Germinal center (tissue), 1 donor: Measurements from ENCODE around the gene ZNF865.

Experiments
- DNase-seq: peaks from one replicate; pipeline ENCODE4 v3.0.0; 2012; ENCODE audit warnings: mixed read lengths, low spot score

Gene ZNF865

DNA sequence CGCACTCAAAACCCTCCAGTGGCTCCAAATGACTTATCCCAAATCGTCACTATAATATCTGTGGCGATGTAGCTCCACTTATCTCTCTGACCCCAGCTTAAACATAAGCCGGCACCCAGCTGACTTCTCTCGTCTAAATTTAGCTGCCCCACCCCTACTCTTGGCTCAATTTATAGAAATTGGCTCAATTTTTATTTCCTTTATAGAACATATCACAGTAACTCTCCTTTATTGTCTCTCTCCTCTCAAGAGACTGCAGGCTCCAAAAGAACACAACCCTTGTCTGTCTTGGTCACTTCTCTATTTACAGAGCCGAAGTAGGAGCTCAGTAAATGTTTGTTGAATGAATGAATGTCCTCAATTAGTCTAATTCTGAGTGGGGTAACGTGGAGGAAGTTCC lies 18.1 kb downstream of the ZNF865 start:
- DNase-seq = no peak

DNA sequence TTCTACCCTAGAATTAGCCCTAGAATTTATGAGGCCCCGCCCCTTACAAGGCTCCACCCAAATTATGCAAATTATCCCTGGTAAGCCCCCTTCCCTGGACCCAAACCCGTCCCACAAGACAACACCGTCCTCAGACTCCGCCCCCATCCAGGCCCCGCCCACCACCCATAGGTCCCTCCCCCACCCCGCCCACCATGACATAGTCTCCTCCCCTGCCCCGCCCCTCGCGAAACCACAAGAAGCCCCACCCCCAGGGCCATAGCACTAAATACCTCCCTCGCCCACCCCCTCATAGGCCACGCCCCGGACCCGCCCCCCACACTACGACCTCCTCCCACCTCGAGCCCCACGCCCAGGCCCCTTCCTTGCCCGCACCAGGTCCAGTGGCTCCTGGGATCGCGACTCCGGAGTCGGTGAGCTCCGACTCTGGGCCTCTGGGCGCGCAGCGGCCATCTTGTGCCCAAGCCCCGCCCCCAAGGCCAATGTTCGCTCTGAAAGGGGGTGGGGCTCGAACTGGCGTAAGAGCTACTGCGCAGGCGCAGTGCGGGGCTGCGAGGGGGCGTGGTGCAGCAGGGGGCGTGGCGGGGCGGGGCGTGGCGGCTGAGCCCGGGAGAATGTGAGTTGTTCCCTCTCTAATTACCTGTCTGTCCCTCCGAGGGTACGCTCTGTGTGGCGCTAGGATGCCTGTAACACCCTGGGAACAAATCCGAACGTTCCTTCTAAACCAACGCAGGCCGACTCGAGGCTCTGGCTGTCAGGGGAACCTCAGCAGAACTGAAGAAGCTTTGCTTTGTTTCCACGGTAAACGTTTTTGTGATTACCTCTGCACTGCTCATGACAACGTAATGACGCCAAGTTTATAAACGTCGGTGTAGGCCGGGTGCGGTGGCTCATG lies 18.9 kb downstream of the ZNF865 start, which contains the start of gene ZNF784:
Gene ZNF784 (minus strand): TSS at position 458 of the 895 bp plus-strand sequence. CDS start 5 bp downstream, at position 453.
- peak; percentile 95 for DNase-seq

DNA sequence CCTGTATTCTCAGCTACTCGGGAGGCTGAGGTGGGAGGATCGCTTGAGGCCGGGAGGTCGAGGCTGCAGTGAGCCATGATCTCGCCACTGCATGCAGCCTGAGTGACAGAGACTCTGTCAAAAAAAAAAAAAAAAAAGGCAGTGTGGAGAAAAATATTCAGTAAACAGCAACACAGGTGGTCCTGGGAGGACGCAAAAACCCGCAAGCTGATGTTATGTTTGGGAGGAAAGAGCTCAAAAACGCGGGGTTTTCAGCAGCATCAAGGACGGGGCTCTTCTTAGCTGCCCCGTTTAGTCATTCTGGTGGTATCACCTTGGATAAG lies 19.5 kb downstream of the ZNF865 start:
- DNase-seq = no peak

DNA sequence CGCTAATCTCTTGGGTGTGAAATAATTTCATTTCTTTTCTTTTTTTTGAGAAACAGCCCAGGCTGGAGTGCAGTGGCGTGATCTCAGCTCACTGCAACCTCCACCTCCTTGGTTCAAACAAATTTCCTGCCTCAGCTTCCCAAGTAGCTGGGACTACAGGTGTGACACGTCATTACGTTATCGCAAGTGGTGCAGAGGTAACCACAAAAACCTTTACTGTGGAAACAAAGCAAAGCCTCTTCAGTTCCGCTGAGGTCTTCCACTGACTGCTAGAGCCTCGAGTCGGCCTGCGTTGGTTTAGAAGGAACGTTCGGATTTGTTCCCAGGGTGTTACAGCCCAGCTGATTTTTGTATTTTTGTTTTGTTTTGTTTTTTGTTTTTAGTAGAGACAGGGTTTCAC lies 20.9 kb downstream of the ZNF865 start:
- no peak for DNase-seq

DNA sequence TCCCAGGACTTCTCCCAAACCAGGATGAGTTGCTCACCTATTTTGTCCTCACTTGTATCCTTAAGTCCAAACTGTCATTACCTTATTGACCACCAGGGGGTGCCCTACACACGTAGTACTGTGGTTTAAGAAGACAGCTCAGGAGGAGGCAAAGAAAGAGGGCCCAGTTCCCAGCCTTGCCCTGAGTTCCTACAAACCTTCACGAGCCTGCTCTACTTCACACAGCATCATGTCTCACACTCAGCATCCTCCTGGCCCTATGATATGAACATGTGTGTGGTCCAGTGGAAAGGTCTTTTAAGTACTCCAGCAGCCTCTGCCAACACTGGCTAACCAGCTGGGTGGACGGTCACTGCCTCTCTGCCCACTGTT lies 27.0 kb downstream of the ZNF865 start:
- DNase-seq = peak; percentile 60

DNA sequence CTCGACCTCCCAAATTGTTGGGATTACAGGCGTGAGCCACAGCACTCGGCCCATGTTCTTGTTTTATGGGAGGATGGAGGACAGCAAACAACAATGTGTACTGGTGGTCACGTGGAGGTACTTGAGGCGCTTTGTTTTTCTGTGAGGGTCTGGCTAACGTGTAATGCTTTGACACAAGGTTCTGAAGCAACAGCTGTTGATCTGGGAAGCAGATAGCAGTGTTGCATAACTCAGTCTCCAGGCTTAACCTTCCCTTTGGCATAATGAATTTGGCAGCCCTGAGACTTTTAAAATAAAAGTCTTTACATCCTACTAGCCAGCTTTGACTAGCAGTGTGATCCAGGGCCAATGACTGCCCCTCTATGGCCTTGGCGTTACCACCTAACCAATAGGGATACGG lies 28.4 kb downstream of the ZNF865 start:
- no peak for DNase-seq

DNA sequence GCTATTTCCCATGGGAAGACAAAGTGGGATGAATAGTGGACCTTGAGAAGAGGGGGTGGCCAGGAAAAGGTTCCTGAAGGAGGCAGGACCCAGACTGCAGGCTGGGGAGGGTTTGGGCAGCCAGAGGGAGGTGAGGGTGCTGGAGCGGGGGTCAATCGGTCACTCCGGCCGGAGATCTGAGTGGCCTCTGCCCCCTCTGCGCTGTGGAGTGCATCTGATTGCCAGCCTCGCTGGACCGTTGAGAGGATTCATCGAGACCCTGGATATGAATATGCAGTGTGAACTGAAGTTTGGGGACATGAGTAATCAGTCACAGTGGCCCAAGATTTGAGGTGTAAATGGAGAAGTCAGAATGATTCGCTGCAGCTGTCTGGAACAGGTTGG lies 29.9 kb downstream of the ZNF865 start:
- no peak for DNase-seq

DNA sequence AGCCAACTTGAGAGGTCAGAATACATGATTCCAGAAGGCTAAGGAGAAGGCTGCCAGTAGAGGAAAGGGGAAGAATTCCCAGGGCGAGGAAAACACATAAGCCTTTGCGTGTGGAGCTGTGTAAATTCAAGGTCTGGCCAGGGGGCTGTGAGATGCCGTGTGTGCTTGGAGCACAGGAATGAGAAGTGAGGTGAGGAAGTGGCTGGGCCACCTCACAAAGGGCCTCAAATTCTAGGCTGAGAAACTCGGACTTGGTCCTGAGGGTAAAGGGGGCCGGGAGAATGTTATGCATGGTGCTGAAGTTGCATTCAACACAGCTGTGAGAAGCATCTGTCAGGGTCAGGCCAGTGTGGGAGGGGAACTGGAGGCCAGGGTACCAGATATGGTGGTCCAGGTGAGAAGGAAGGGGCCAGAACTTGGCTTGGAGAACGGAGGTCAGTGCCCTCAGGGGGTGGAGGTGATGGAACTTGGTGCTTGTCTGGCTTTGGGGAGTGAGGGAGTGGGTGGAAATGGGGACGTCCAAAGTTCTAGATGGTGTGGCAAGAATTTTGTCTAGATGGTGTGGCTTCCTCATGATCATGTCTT lies 30.5 kb downstream of the ZNF865 start:
- DNase-seq = no peak

DNA sequence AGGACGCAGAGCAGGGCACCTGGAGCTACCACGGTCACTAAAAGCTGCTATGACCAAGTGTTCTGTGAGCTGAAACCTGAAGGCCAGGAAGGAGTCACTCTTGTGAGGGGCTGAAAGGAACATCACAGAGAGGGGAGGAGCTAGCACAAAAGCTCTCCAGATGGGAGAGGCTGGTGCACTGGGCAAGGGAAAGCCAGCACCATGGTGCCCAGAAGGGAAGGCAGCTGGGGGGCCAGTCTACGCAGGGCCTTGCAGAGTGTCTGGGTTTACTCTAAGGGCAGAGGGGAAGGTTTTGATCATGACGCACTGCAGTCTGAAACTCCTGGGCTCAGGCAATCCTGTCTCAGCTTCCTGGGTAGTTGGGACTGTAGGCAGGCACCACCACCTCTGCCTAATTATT lies 31.3 kb downstream of the ZNF865 start:
- no peak for DNase-seq

DNA sequence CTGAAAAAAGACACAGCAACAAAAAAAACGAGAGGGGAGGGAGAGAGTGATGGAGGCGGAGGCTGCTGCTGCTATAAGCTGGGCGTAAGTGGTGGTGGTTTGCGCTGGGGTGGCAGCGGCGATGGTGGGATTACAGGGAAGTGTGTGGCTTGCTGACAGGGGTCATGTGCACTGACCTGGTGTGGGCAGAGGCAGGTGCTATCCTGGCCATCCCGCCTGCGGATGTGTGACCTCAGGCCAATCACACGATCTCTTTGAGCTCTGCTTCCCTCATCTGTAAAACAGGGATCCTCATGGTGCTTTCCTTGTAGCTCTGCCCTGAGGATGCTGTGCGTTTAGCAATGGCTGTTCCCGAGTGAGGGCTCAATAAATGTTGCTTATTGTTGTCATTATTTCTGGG lies 32.1 kb downstream of the ZNF865 start:
- no peak for DNase-seq

DNA sequence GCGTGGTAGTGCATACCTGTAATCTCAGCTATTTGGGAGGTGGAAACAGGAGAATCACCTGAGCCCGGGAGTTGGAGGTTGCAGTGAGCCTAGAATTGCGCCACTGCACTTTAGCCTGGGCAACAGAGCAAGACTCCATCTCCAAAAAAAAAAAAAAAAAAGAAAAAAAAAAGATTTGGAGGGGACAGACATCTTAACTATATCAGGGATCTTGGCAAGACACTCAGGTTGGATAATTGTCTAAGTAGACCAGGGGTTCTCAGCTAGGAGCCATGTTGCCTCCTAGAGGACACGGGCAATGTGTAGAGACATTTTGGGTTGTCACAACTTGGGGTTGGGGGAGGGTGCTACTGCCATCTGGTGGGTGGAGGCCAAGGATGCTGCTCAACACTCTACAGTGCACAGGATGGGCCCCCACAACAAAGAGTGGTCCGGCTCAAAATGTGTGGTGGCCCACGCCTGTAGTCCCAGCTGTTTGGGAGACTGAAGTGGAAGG lies 33.5 kb downstream of the ZNF865 start:
- peak; percentile 53 for DNase-seq

DNA sequence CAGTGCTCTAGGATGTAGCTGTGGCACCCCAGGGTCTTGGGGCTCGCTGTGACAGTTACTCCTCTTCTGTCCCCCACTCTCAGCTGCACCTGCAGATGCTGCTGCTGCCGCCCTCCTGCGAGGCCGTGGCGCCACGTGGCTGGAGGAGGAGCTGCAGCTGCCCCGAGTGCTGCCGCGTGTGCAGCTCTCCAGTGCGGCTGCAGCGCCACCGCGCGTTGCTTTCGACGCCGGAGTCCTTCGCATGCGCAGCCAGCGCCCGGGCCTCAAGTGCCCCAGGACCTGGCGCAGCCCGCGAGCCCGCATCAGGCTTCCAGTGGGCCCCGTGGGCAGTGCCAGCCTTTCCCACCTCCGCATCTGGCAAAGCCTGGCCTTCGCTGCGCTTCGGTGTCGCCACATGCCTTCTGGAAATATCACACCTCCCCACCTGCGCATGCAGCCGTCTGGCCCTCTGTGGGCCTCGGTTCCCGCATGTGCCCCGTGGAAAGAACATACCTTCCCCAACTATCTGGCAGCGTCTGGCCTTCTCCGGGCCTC lies 34.7 kb downstream of the ZNF865 start:
- DNase-seq = peak; percentile 83

DNA sequence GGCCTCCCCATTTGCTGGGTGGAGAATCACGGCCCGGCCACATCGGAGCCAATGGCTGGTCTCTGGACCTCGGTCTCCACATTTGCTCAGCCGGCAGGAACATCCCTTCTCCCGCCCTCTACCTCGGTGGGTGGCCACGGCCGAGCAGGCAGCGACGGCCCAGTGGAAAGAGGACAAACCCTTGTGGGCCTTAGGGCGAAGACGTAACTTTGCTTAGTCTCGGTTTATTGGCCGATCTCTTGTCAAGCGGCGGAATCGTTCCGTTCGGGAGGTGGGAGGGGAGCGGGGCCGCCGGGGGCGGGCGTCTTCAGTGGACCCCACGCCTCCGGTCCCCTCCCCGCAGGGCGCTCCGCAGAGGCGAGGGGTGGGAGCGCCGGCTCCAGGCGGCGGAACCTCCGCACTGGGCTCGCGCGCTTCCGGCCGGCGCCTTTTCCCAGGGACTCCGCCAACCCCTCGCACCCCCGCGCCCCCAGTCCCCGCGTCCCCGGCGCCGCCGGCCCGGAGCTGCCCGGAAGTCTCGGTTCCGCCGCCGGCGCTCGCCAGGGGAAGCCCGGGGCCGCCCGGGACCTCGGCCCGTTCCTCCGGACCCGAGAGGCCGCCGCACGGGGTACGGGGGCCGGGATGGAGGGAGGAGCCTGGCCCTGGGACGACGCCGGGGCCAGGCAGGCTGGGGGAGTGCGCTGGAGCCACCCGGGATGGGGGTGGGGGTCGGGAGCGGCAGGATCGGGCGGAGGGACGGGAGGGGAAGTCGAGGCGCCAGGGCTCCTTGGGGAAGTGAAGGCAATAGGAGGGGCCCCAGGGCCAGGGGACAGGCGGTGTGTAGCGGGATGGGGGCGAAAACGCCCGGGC lies 35.4 kb downstream of the ZNF865 start, which contains the start of gene ZNF580:
Gene ZNF580 (plus strand): TSS at position 426 of the 849 bp plus-strand sequence. CDS start 1,507 bp downstream, outside the sequence.
- DNase-seq = peak; percentile 57

DNA sequence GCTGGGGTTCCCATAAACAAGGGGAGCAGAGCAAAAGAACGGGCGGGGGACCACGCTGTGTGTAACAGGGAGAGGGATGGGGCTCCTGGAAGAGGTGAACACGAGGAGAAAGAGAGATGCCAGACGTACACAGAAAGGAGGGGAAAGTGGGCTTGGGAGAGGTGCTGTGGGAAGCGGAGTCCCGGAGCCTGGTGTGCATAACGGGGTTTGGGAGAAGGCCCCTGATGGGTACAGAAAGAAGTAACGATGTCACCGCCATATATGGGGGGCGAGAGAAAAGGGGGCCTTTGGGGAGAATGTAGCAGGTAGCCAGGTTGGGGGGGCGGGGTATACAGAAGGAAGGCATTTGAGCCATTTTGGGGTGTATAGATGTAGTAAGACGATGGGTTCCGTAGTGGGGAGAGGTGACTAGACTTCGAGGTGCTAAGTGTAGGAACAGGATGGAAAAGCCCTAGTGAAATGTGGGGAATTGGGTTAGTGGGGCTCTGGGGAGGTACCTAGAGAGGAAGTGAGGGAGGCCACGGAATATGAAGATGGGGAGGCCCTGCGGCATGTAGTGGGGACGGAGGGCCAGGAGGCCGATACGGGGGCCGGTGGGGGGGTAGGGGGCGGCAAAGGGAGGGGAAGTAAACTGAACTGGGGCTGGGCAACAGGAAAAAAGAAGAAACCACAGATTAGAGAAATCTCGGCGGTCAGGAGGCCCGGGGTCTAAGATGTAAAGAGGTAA lies 36.1 kb downstream of the ZNF865 start:
- DNase-seq = peak; percentile 38

DNA sequence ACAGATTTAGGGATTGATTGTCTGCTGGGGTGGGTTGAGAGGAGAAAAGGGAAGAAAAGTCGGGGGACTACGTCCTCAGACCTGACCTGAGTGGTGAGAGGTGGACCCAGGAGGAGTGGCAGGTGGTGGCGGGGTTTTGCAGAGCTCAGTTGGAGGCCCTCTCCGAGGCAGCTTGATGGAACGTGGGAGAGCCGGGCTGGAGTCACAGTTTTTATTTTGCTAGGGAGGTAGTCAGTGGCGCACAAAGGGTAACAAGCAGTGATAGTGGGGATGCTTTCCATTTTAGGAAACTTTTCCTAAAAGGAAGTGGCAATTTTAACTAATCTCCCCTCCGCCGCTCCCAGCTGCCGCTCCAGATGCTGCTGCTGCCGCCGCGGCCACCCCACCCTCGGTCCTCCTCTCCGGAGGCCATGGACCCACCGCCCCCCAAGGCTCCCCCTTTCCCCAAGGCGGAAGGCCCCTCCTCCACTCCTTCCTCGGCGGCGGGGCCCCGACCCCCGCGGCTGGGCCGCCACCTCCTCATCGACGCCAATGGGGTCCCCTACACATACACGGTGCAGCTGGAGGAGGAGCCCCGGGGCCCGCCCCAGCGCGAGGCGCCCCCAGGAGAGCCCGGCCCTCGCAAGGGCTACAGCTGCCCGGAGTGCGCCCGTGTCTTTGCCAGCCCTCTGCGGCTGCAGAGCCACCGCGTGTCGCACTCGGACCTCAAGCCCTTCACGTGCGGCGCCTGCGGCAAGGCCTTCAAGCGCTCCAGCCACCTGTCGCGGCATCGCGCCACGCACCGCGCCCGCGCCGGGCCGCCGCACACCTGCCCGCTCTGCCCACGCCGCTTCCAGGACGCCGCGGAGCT lies 36.9 kb downstream of the ZNF865 start:
- peak; percentile 38 for DNase-seq

DNA sequence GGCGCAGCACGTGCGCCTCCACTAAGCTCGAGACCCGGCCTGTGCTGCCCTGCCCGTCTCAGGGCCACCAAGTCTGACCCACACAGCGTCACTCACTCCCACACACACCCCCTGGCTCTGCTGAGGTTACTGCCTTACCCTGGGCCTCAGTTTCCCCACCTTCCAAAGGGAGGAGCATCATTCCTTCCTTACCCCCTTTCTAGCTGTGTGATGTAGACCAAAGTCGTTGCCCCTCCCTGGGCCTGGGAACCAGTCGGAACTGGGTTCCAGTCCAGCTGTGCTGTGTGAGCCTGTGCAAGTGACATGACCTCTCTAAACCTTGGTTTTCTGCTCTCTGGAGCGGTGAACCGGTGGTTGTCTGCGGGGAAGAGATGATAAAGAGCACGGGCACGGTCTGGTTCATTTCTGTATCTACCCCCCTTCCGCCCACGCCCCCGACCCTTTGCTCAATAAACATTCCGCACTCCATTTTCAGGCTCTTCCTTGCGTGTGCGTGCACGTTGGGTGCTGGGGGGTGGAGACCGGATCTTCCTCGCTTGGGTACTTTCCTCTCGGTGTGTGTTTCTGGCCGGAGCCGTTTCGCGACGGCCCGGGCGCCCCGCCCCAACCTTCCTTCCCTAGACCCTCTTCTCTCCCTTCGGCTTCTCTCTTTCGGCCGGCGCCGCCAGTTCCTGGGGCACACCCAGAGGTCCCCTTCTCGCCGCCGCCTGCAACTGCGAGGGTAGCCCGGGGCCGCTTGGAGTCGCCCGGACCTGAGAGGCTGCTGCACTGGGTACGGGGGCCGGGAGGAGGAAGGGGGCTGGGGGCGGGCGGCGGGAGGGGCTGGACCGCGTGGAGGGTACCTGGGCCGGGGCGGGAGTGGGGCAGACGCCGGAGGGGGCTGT lies 37.8 kb downstream of the ZNF865 start, which contains the start of gene ZNF581:
Gene ZNF581 (plus strand): TSS at position 647 of the 884 bp plus-strand sequence. CDS start 923 bp downstream, outside the sequence.
- DNase-seq = peak; percentile 80

DNA sequence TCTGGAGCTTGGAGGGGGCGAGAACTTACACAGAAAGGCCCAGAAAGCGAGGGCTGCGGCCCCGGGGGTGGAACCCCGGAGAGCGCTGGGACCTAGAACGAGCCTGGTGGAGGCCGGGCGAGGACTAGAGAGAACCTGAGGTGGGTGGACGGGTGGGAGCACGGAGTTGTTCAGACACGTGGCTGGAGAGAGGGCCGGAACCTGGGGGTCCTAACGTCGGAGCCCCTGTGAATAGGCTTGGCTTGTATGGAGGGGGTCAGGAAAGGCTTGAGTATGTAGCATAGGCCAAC lies 38.4 kb downstream of the ZNF865 start:
- no peak for DNase-seq

DNA sequence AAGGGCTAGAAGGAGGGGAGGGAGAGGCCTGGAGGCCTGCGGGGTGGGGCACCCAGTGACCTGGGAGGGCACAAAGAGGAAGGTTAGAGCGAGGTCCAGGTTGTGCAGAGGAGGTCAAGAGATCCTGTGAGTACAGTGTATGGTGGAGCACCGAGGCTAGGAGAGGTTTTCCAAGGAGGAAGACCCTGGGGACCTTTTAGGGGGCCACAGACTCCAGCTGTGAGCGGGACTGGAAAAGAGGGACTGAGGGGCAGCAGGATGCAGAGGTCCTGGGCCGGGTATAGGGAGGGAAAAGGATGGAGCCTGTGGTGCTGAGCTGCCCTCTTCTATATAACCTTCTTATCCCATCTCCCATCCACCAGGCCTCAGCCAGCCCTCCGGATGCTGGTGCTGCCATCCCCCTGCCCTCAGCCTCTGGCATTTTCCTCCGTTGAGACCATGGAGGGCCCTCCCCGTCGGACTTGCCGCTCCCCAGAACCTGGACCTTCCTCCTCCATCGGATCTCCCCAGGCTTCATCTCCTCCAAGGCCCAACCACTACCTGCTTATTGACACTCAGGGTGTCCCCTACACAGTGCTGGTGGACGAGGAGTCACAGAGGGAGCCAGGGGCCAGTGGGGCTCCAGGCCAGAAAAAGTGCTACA lies 38.9 kb downstream of the ZNF865 start:
- DNase-seq = no peak
